WTC11 (cell line): ENCODE results near the gene DMGDH. TPM values are rescaled to one million over a fixed set of nuclear protein-coding genes. Genes with fewer than 3 reads are reported as not detected.

ENCODE experiments used
- ATF2 ChIP-seq: sonication (generic); formaldehyde crosslinking; IDR thresholded peaks from 2 replicates; pipeline ENCODE4 v1.8.1; 2022; ENCODE audit warnings: low read depth, missing genetic modification reagents, borderline replicate concordance
- CBFB ChIP-seq: sonication (generic); formaldehyde crosslinking; IDR thresholded peaks from 2 replicates; pipeline ENCODE4 v1.8.1; 2022; ENCODE audit warnings: mild to moderate bottlenecking, low read depth, missing genetic modification reagents
- E2F4 ChIP-seq: sonication (generic); formaldehyde crosslinking; IDR thresholded peaks from 2 replicates; pipeline ENCODE4 v1.8.1; 2022; ENCODE audit warnings: low read depth, mild to moderate bottlenecking, moderate library complexity, missing genetic modification reagents, borderline replicate concordance
- ERG ChIP-seq: fragments of 250-450 bp; sonication (Bioruptor Pico); IDR thresholded peaks from 2 replicates; pipeline ENCODE4 v1.8.0; 2021; ENCODE audit warnings: mild to moderate bottlenecking
- FOXP1 ChIP-seq: sonication (generic); formaldehyde crosslinking; IDR thresholded peaks from 2 replicates; pipeline ENCODE4 v1.8.0; 2022; ENCODE audit warnings: missing genetic modification reagents, mild to moderate bottlenecking, moderate library complexity, borderline replicate concordance
- FOXP4 ChIP-seq: sonication (generic); formaldehyde crosslinking; IDR thresholded peaks from 2 replicates; pipeline ENCODE4 v1.8.0; 2022; ENCODE audit warnings: mild to moderate bottlenecking, missing genetic modification reagents
- GABPB1 ChIP-seq: sonication (generic); formaldehyde crosslinking; IDR thresholded peaks from 2 replicates; pipeline ENCODE4 v1.8.1; 2023; ENCODE audit warnings: mild to moderate bottlenecking, missing genetic modification reagents
- GRHL2 ChIP-seq: fragments of 250-450 bp; sonication (Bioruptor Pico); IDR thresholded peaks from 2 replicates; pipeline ENCODE4 v1.8.0; 2022; ENCODE audit warnings: mild to moderate bottlenecking, moderate library complexity; ENCODE audit not compliant: insufficient replicate concordance, severe bottlenecking
- HMGA2 ChIP-seq: fragments of 250-450 bp; sonication (Bioruptor Pico); IDR thresholded peaks from 2 replicates; pipeline ENCODE4 v1.4.0; 2021; ENCODE audit warnings: mild to moderate bottlenecking, moderate library complexity
- NFYB ChIP-seq: sonication (generic); formaldehyde crosslinking; conservative IDR thresholded peaks from 2 replicates; pipeline ENCODE4 v1.8.0; 2022; ENCODE audit warnings: low read depth, missing genetic modification reagents
- NR3C1 ChIP-seq: sonication (generic); formaldehyde crosslinking; conservative IDR thresholded peaks from 2 replicates; pipeline ENCODE4 v1.8.1; 2023; ENCODE audit warnings: low read depth, mild to moderate bottlenecking, missing genetic modification reagents
- OVOL2 ChIP-seq: fragments of 250-450 bp; sonication (Bioruptor Pico); IDR thresholded peaks from 2 replicates; pipeline ENCODE4 v1.9.0; 2021; ENCODE audit warnings: mild to moderate bottlenecking, borderline replicate concordance
- PREB ChIP-seq: sonication (generic); formaldehyde crosslinking; IDR thresholded peaks from 2 replicates; pipeline ENCODE4 v1.8.1; 2022; ENCODE audit warnings: mild to moderate bottlenecking, missing genetic modification reagents, moderate library complexity, borderline replicate concordance
- RORB ChIP-seq: fragments of 250-450 bp; sonication (Bioruptor Pico); IDR thresholded peaks from 2 replicates; pipeline ENCODE4 v1.9.0; 2021; ENCODE audit warnings: mild to moderate bottlenecking
- SP1 ChIP-seq: sonication (generic); formaldehyde crosslinking; conservative IDR thresholded peaks from 2 replicates; pipeline ENCODE4 v1.8.1; 2022; ENCODE audit warnings: missing genetic modification reagents
- TEAD4 ChIP-seq: sonication (generic); formaldehyde crosslinking; IDR thresholded peaks from 2 replicates; pipeline ENCODE4 v1.8.0; 2022; ENCODE audit warnings: mild to moderate bottlenecking, missing genetic modification reagents
- ZBTB43 ChIP-seq: sonication (generic); formaldehyde crosslinking; IDR thresholded peaks from 2 replicates; pipeline ENCODE4 v1.8.1; 2023; ENCODE audit warnings: mild to moderate bottlenecking, missing genetic modification reagents
- ZNF263 ChIP-seq: sonication (generic); formaldehyde crosslinking; IDR thresholded peaks from 2 replicates; pipeline ENCODE4 v1.8.1; 2022; ENCODE audit warnings: low read depth, mild to moderate bottlenecking, moderate library complexity, missing genetic modification reagents
- ZNF281 ChIP-seq: sonication (generic); formaldehyde crosslinking; IDR thresholded peaks from 2 replicates; pipeline ENCODE4 v1.8.0; 2023; ENCODE audit warnings: mild to moderate bottlenecking, missing genetic modification reagents
- ZNF317 ChIP-seq: sonication (generic); formaldehyde crosslinking; IDR thresholded peaks from 2 replicates; pipeline ENCODE4 v1.8.1; 2023; ENCODE audit warnings: low read depth, mild to moderate bottlenecking, moderate library complexity, missing genetic modification reagents, borderline replicate concordance
- ZNF396 ChIP-seq: fragments of 250-450 bp; sonication (Bioruptor Pico); IDR thresholded peaks from 2 replicates; pipeline ENCODE4 v1.8.0; 2021; ENCODE audit warnings: mild to moderate bottlenecking, moderate library complexity, borderline replicate concordance
- ZNF532 ChIP-seq: fragments of 250-450 bp; sonication (Bioruptor Pico); IDR thresholded peaks from 2 replicates; pipeline ENCODE4 v1.9.0; 2021; ENCODE audit warnings: mild to moderate bottlenecking, borderline replicate concordance
- total RNA-seq: library from RNA; stranded (reverse); gene quantifications from 3 replicates; pipeline ENCODE4 v1.2.3, GENCODE V29; 2021

Gene DMGDH
- total RNA-seq, 1 experiment from 2014 or later: 0.35 TPM

GRCh38 chr5:78984439-78985115 is 84.9 kb downstream of the DMGDH start (continued):
- TF ChIP-seq ZNF263 (CRISPR knock-in tag) (no peak; the same call in 1 of the 2 replicates), RORB (CRISPR knock-in tag) (no peak), ZNF281 (CRISPR knock-in tag) (no peak), FOXP1 (CRISPR knock-in tag) (peak; percentile 50; the same call in 1 of the 2 replicates), E2F4 (CRISPR knock-in tag) (no peak), TEAD4 (CRISPR knock-in tag) (no peak), ZNF532 (CRISPR knock-in tag) (no peak), ZNF396 (no peak), ZNF317 (CRISPR knock-in tag) (no peak), CBFB (CRISPR knock-in tag) (0 out of 2 replicates have a peak, but pooled peaks have one; percentile 3), NR3C1 (CRISPR knock-in tag) (no peak), FOXP4 (CRISPR knock-in tag) (0 out of 2 replicates have a peak, but pooled peaks have one; percentile 40), GABPB1 (CRISPR knock-in tag) (0 out of 2 replicates have a peak, but pooled peaks have one; percentile 14), PREB (CRISPR knock-in tag) (no peak), OVOL2 (no peak), NFYB (no peak), ATF2 (CRISPR knock-in tag) (no peak), SP1 (no peak), ZBTB43 (CRISPR knock-in tag) (no peak), GRHL2 (CRISPR knock-in tag) (no peak), ERG (CRISPR knock-in tag) (no peak), HMGA2 (CRISPR knock-in tag) (no peak)
